ENCODE results near the gene GALNTL6.

The GALNTL6 gene

GRCh38 chr4:171812665-171813525 lies at the start of gene GALNTL6:
GALNTL6 (plus strand) TSS chr4:171813404.
- H3K4me3 ChIP-seq (replicated peaks; ENCODE audit: low read depth, low read length): no peak within 1 kb of the TSS
- TF ChIP-seq CTCF (IDR thresholded peaks at IDR 0.05; ENCODE audit: insufficient read depth, low read length, poor library complexity, severe bottlenecking): no peak

GRCh38 chr4:171765514-171765913 lies 47.7 kb upstream of the GALNTL6 start:
- no peaks in the 10 kb centered on the region for H3K27me3 ChIP-seq (replicated peaks; ENCODE audit: control insufficient read depth, insufficient read depth, low read length)
- DNase-seq (ENCODE audit: extremely low read depth, insufficient read length): no peak
- no peak for TF ChIP-seq CTCF (IDR thresholded peaks at IDR 0.05; ENCODE audit: insufficient read depth, low read length, poor library complexity, severe bottlenecking)
- no peaks in the 10 kb centered on the region for H3K36me3 ChIP-seq (ENCODE audit: control insufficient read depth, insufficient read depth, low read length)
- H3K4me3 ChIP-seq (replicated peaks; ENCODE audit: low read depth, low read length): no peak overlapping the region

More at GRCh38 chr4:171812665-171813525, at the start of gene GALNTL6:
- Histone ChIP-seq H3K36me3 (ENCODE audit: control insufficient read depth, insufficient read depth, low read length) (no peaks in the 10 kb centered on the region), H3K27me3 (replicated peaks; ENCODE audit: control insufficient read depth, insufficient read depth, low read length) (peaks cover 2% of the 10 kb centered on the region)
- peak; percentile 12 for DNase-seq (ENCODE audit: extremely low read depth, insufficient read length)

- Histone ChIP-seq H3K27me3 (replicated peaks; ENCODE audit: control insufficient read depth, insufficient read depth, low read length) (no peaks in the 10 kb centered on the region), H3K4me3 (replicated peaks; ENCODE audit: low read depth, low read length) (no peak overlapping the region), H3K36me3 (ENCODE audit: control insufficient read depth, insufficient read depth, low read length) (no peaks in the 10 kb centered on the region)
- no peak for TF ChIP-seq CTCF (IDR thresholded peaks at IDR 0.05; ENCODE audit: insufficient read depth, low read length, poor library complexity, severe bottlenecking)
- DNase-seq (ENCODE audit: extremely low read depth, insufficient read length): no peak
These were observed 38.5 kb upstream of the GALNTL6 start for GRCh38 chr4:171774642-171775190.

- Histone ChIP-seq H3K27me3 (replicated peaks; ENCODE audit: control insufficient read depth, insufficient read depth, low read length) (no peaks in the 10 kb centered on the region), H3K4me3 (replicated peaks; ENCODE audit: low read depth, low read length) (no peak overlapping the region), H3K36me3 (ENCODE audit: control insufficient read depth, insufficient read depth, low read length) (no peaks in the 10 kb centered on the region)
- DNase-seq (ENCODE audit: extremely low read depth, insufficient read length): no peak
- no peak for TF ChIP-seq CTCF (IDR thresholded peaks at IDR 0.05; ENCODE audit: insufficient read depth, low read length, poor library complexity, severe bottlenecking)
These were observed 33.9 kb upstream of the GALNTL6 start for GRCh38 chr4:171779301-171779700.

GRCh38 chr4:171785388-171785787 lies 27.8 kb upstream of the GALNTL6 start:
- H3K4me3 ChIP-seq (replicated peaks; ENCODE audit: low read depth, low read length): no peak overlapping the region
- DNase-seq (ENCODE audit: extremely low read depth, insufficient read length): no peak

More at GRCh38 chr4:171785388-171785787, 27.8 kb upstream of the GALNTL6 start:
- H3K36me3 ChIP-seq (ENCODE audit: control insufficient read depth, insufficient read depth, low read length): no peaks in the 10 kb centered on the region
- no peaks in the 10 kb centered on the region for H3K27me3 ChIP-seq (replicated peaks; ENCODE audit: control insufficient read depth, insufficient read depth, low read length)
- TF ChIP-seq CTCF (IDR thresholded peaks at IDR 0.05; ENCODE audit: insufficient read depth, low read length, poor library complexity, severe bottlenecking): peak; percentile 33
